Vagina (tissue), 2 donors: ENCODE data around the gene NAMPT. TPM values are rescaled to one million over a fixed set of nuclear protein-coding genes. Genes with fewer than 3 reads are reported as not detected.

Source experiments
- DNase-seq, 2 donors: peaks; one replicate each; pipeline ENCODE4 v3.0.0-alpha.2; 2017; ENCODE audit errors: extremely low spot score in 2 of 2
- H3K27ac ChIP-seq: fragments of 200-600 bp; sonication (generic); one replicate; pipeline ENCODE4 v1.5.1; 2019
- H3K27me3 ChIP-seq: fragments of 200-600 bp; sonication (generic); one replicate; pipeline ENCODE4 v1.5.1; 2019
- H3K36me3 ChIP-seq, 2 donors: fragments of 200-600 bp; sonication (generic); one replicate each; pipeline ENCODE4 v1.5.1; 2017 to 2019
- H3K4me1 ChIP-seq: fragments of 200-600 bp; sonication (generic); one replicate; pipeline ENCODE4 v1.5.1; 2019
- H3K4me3 ChIP-seq, 2 donors: fragments of 200-600 bp; sonication (generic); 1 replicate in 1 of 2; 2 replicates in 1 of 2; pipeline ENCODE4 v1.5.1; 2016 to 2019
- H3K9me3 ChIP-seq: fragments of 200-600 bp; sonication (generic); one replicate; pipeline ENCODE4 v1.5.1; 2019
- POLR2A ChIP-seq, 2 donors: fragments of 450-650 bp; IDR thresholded peaks; one replicate each; pipeline ENCODE4 v1.6.1; 2017; ENCODE audit warnings: antibody characterized with exemption in 2 of 2, mild to moderate bottlenecking in 2 of 2, moderate library complexity in 2 of 2
- POLR2AphosphoS5 ChIP-seq, 2 donors: sonication (generic); formaldehyde crosslinking; IDR thresholded peaks; one replicate each; pipeline ENCODE4 v1.9.0; 2017; ENCODE audit warnings: antibody characterized with exemption in 2 of 2, mild to moderate bottlenecking in 2 of 2, low read depth in 1 of 2; ENCODE audit not compliant: insufficient read depth in 1 of 2
- intact Hi-C: fragments of 100-400 bp; cut with DNase I; formaldehyde crosslinking; loops from one replicate; pipeline ENCODE4 v1.15.1; 2023
- total RNA-seq: library from RNA; depleted of rRNA; stranded (reverse); fragments of >200 nt; gene quantifications from one replicate; pipeline ENCODE4 v1.2.3, GENCODE V29; 2016
- TF ChIP-seq, protein P1 (sequence below), 3 experiments: fragments of 450-650 bp in 2 of 3; fragments of 200-600 bp in 1 of 3; sonication (generic) in 1 of 3; IDR thresholded peaks; one replicate each; pipeline ENCODE4 v1.5.1; 2017 to 2019; ENCODE audit warnings: antibody characterized with exemption in 3 of 3, mild to moderate bottlenecking in 2 of 3, moderate library complexity in 2 of 3

The NAMPT gene
- total RNA-seq, 1 donor from 2014 or later = 400 TPM

DNA sequence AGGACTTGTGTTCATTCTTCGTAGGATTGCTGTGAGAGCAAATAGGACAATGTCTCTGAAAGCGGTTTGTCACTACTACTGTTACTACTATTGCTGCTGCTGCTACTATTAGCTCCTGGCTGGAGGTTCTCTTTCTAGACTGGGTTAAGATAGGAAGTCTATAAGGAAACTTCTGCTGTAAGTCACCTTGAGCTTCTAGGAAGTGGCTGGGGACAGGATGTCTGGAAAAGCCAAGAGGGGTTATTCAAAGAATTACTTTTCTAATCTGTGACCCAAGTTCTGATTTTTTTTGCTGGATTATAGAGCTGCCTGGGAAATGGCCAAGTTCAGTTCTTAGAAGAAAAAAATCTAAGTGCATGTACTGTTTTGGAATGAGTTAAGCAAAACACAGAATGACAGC is 62.2 kb downstream of the NAMPT start:
- no peaks in the 10 kb centered on the region for H3K9me3 ChIP-seq
- peaks cover 22% of the 10 kb centered on the region for H3K4me1 ChIP-seq
- no peak overlapping the region for H3K4me3 ChIP-seq
- intact Hi-C loops = no loop called here
- no peak for DNase-seq
- H3K36me3 ChIP-seq = no peaks in the 10 kb centered on the region
- H3K27me3 ChIP-seq = no peaks in the 10 kb centered on the region
- H3K27ac ChIP-seq = no peak overlapping the region
- TF ChIP-seq, protein P1, sequence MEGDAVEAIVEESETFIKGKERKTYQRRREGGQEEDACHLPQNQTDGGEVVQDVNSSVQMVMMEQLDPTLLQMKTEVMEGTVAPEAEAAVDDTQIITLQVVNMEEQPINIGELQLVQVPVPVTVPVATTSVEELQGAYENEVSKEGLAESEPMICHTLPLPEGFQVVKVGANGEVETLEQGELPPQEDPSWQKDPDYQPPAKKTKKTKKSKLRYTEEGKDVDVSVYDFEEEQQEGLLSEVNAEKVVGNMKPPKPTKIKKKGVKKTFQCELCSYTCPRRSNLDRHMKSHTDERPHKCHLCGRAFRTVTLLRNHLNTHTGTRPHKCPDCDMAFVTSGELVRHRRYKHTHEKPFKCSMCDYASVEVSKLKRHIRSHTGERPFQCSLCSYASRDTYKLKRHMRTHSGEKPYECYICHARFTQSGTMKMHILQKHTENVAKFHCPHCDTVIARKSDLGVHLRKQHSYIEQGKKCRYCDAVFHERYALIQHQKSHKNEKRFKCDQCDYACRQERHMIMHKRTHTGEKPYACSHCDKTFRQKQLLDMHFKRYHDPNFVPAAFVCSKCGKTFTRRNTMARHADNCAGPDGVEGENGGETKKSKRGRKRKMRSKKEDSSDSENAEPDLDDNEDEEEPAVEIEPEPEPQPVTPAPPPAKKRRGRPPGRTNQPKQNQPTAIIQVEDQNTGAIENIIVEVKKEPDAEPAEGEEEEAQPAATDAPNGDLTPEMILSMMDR (IDR thresholded peaks at IDR 0.05) = no peak
- TF ChIP-seq POLR2A (IDR thresholded peaks at IDR 0.05) = no peak
- no peak for TF ChIP-seq POLR2AphosphoS5 (IDR thresholded peaks at IDR 0.05; ENCODE audit: insufficient read depth in 1 of 2, low read depth in 1 of 2)

- Histone ChIP-seq H3K27ac (no peak overlapping the region), H3K4me3 (no peak overlapping the region), H3K27me3 (no peaks in the 10 kb centered on the region), H3K4me1 (peaks cover 37% of the 10 kb centered on the region), H3K9me3 (no peaks in the 10 kb centered on the region), H3K36me3 (no peaks in the 10 kb centered on the region)
- DNase-seq = no peak
- intact Hi-C loops = no loop called here
- TF ChIP-seq, protein P1 (IDR thresholded peaks at IDR 0.05) = no peak
- TF ChIP-seq POLR2A (IDR thresholded peaks at IDR 0.05) (no peak), POLR2AphosphoS5 (IDR thresholded peaks at IDR 0.05; ENCODE audit: insufficient read depth in 1 of 2, low read depth in 1 of 2) (no peak)
Measured at GRCh38 chr7:106220307-106220706, 64.5 kb downstream of the NAMPT start.

DNA sequence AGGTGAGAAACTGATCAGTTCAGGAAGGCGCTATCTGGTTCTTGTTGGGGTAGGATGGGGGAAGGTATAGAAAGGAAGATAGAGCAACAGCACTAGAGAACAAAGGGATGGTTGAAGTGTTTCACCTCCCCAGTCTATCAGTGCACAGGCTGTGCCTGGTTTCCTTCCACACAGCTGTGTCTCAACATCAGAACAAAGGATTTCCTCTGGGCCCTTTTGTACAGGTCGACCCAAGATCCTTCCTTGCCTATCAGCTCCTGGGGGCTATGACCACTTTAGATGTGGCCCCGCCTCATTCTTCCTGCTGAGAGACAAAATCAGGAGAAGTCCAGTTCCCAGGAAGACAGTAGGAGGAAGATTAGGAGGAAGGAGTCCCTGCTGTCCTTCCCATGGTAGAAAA is 65.6 kb downstream of the NAMPT start:
- no peak for DNase-seq
- Histone ChIP-seq H3K4me1 (peaks cover 37% of the 10 kb centered on the region), H3K27ac (no peak overlapping the region), H3K4me3 (no peak overlapping the region), H3K36me3 (no peaks in the 10 kb centered on the region), H3K27me3 (no peaks in the 10 kb centered on the region), H3K9me3 (no peaks in the 10 kb centered on the region)
- intact Hi-C loops = no loop called here
- TF ChIP-seq, protein P1 (IDR thresholded peaks at IDR 0.05) = no peak
- TF ChIP-seq POLR2A (IDR thresholded peaks at IDR 0.05) (no peak), POLR2AphosphoS5 (IDR thresholded peaks at IDR 0.05; ENCODE audit: insufficient read depth in 1 of 2, low read depth in 1 of 2) (no peak)

DNA sequence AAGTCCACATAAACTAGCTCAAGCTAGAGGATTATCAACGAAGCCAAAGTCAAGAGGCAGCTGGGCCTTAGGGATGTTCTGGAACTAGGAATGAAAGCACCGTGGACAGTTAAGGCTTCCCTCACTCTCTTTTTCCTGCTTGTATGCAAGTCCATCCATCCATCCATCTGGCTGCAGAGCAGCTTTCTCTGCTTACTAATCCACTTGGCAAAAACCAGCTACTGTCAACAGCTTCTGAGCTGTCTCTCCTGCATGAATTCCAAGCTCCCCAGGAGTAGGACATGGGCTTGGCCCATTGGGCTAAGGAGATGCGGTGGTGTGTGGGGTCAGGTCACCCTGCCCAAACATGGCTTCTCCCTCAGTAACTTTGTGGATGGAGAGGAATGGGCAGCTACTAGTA is 66.2 kb downstream of the NAMPT start:
- no peak for DNase-seq
- TF ChIP-seq POLR2A (IDR thresholded peaks at IDR 0.05) (no peak), POLR2AphosphoS5 (IDR thresholded peaks at IDR 0.05; ENCODE audit: insufficient read depth in 1 of 2, low read depth in 1 of 2) (no peak)
- TF ChIP-seq, protein P1 (IDR thresholded peaks at IDR 0.05) = no peak
- Histone ChIP-seq H3K27ac (no peak overlapping the region), H3K4me1 (peaks cover 37% of the 10 kb centered on the region), H3K9me3 (no peaks in the 10 kb centered on the region), H3K4me3 (no peak overlapping the region), H3K27me3 (no peaks in the 10 kb centered on the region), H3K36me3 (no peaks in the 10 kb centered on the region)
- intact Hi-C loops = no loop called here

- Histone ChIP-seq H3K4me1 (peaks cover 37% of the 10 kb centered on the region), H3K27ac (peak overlapping the region; percentile 80), H3K36me3 (no peaks in the 10 kb centered on the region), H3K9me3 (no peaks in the 10 kb centered on the region), H3K4me3 (peak overlapping the region in 1 of 2 donors; percentile 7), H3K27me3 (no peaks in the 10 kb centered on the region)
- TF ChIP-seq POLR2A (IDR thresholded peaks at IDR 0.05) = no peak
- TF ChIP-seq POLR2AphosphoS5 (IDR thresholded peaks at IDR 0.05; ENCODE audit: insufficient read depth in 1 of 2, low read depth in 1 of 2) = peak; percentile 57 to 80
- TF ChIP-seq, protein P1 (IDR thresholded peaks at IDR 0.05) = no peak
- peak in 1 of 2 donors; percentile 96 for DNase-seq
- intact Hi-C loops = loop anchor here (2.0 kb wide), 1 partner anchor 68 kb away; the partner anchor contains the start of gene NAMPT
Measured at GRCh38 chr7:106216923-106217542, 67.8 kb downstream of the NAMPT start.
